SK-N-SH (cell line): ENCODE results near the gene CUBN. TPM values are rescaled to one million over a fixed set of nuclear protein-coding genes. Genes with fewer than 3 reads are reported as not detected.

ENCODE experiments used
- CTCF ChIA-PET: fragments of 300-600, 350-600 bp; formaldehyde crosslinking; extraction: SDS; loops from one replicate; lab custom pipeline; 2021; lab: Yijun Ruan, JAX
- POLR2A ChIA-PET: fragments of 350-600 bp; sonication (Branson Sonifier 250); formaldehyde crosslinking; extraction: SDS; loops from one replicate; lab custom pipeline; 2020; ENCODE audit warnings: antibody characterized with exemption, inconsistent platforms; lab: Yijun Ruan, JAX
- DNase-seq: peaks from one replicate; pipeline ENCODE4 v3.0.0; 2012
- H2AFZ ChIP-seq: fragments of 200-600 bp; sonication (generic); 2 replicates; pipeline ENCODE4 v1.8.1; 2016; ENCODE audit warnings: antibody characterized with exemption, mild to moderate bottlenecking, low read depth
- H3F3A ChIP-seq: fragments of 200-600 bp; sonication (generic); replicated peaks from 2 replicates; pipeline ENCODE3; 2016; ENCODE audit warnings: antibody characterized with exemption, mild to moderate bottlenecking; ENCODE audit not compliant: insufficient read depth
- H3K27ac ChIP-seq, 2 experiments: fragments of 200-500 bp in 1 of 2; fragments of 200-600 bp in 1 of 2; sonication (Bioruptor generic) in 1 of 2; sonication (generic), shearing (Covaris generic) in 1 of 2; 2 replicates each; pipeline versions ENCODE4 v1.5.1 to v1.6.1; 2014 to 2016; ENCODE audit warnings: low read depth in 2 of 2, inconsistent platforms in 1 of 2, low read length in 1 of 2, mild to moderate bottlenecking in 1 of 2, mixed read lengths in 1 of 2
- H3K27me3 ChIP-seq: fragments of 200-600 bp; sonication (generic), shearing (Covaris generic); 2 replicates; pipeline ENCODE4 v1.6.1; 2016; ENCODE audit warnings: mixed run types; ENCODE audit not compliant: insufficient read depth
- H3K36me3 ChIP-seq, 2 experiments: fragments of 200-500 bp in 1 of 2; fragments of 200-600 bp in 1 of 2; sonication (Bioruptor generic) in 1 of 2; sonication (generic) in 1 of 2; replicated peaks in 1 of 2; 2 replicates each; pipeline versions ENCODE3 to v1.5.1; 2014 to 2016; ENCODE audit warnings: low read length in 1 of 2, mild to moderate bottlenecking in 1 of 2; ENCODE audit not compliant: insufficient read depth in 2 of 2, control insufficient read depth in 1 of 2
- H3K4me1 ChIP-seq, 2 experiments: fragments of 200-500 bp in 1 of 2; fragments of 200-600 bp in 1 of 2; sonication (Bioruptor generic) in 1 of 2; sonication (generic), shearing (Covaris generic) in 1 of 2; 2 replicates each; pipeline versions ENCODE4 v1.5.1 to v1.6.1; 2014 to 2016; ENCODE audit warnings: low read depth in 1 of 2, low read length in 1 of 2, mixed run types in 1 of 2; ENCODE audit not compliant: insufficient read depth in 2 of 2, control insufficient read depth in 1 of 2
- H3K4me2 ChIP-seq: fragments of 200-600 bp; sonication (generic), shearing (Covaris generic); 2 replicates; pipeline ENCODE4 v1.6.1; 2017; ENCODE audit warnings: mixed run types
- H3K4me3 ChIP-seq, 2 experiments: fragments of 200-500 bp in 1 of 2; fragments of 200-600 bp in 1 of 2; sonication (Bioruptor generic) in 1 of 2; sonication (generic), shearing (Covaris generic) in 1 of 2; 2 replicates each; pipeline versions ENCODE4 v1.5.1 to v1.8.1; 2014 to 2016; ENCODE audit warnings: low read depth in 2 of 2, inconsistent platforms in 1 of 2, low read length in 1 of 2, mild to moderate bottlenecking in 1 of 2, mixed read lengths in 1 of 2, moderate library complexity in 1 of 2
- H3K79me2 ChIP-seq: fragments of 200-600 bp; sonication (generic); 2 replicates; pipeline ENCODE4 v1.8.1; 2017; ENCODE audit warnings: mild to moderate bottlenecking; ENCODE audit not compliant: insufficient read depth
- H3K9ac ChIP-seq: fragments of 200-600 bp; sonication (generic); 2 replicates; pipeline ENCODE4 v1.6.1; 2017; ENCODE audit warnings: mixed run types
- H3K9me2 ChIP-seq: fragments of 200-600 bp; sonication (generic); 2 replicates; pipeline ENCODE4 v1.6.1; 2017; ENCODE audit warnings: mixed run types
- H3K9me3 ChIP-seq: fragments of 200-600 bp; sonication (generic); 2 replicates; pipeline ENCODE4 v1.6.1; 2017; ENCODE audit warnings: mixed run types, mild to moderate bottlenecking, moderate library complexity
- H4K20me1 ChIP-seq: fragments of 200-600 bp; sonication (generic); 2 replicates; pipeline ENCODE4 v1.6.1; 2017; ENCODE audit warnings: mild to moderate bottlenecking, mixed run types; ENCODE audit not compliant: insufficient read depth
- EP300 ChIP-seq, 2 experiments: IDR thresholded peaks; 2 replicates each; pipeline versions ENCODE4 v1.4.0 to v1.6.1; 2012; ENCODE audit warnings: borderline replicate concordance in 1 of 2, low read depth in 1 of 2, low read length in 1 of 2
- FOSL2 ChIP-seq: IDR thresholded peaks from 2 replicates; pipeline ENCODE4 v1.4.0; 2012; ENCODE audit warnings: low read depth, mild to moderate bottlenecking, moderate library complexity, borderline replicate concordance
- FOXJ3 ChIP-seq: sonication (generic); formaldehyde crosslinking; IDR thresholded peaks from 2 replicates; pipeline ENCODE4 v1.5.1; 2020; ENCODE audit warnings: mild to moderate bottlenecking, missing genetic modification reagents
- FOXM1 ChIP-seq: IDR thresholded peaks from 2 replicates; pipeline ENCODE4 v1.4.0; 2012; ENCODE audit warnings: low read depth, mild to moderate bottlenecking
- JUND ChIP-seq: IDR thresholded peaks from 2 replicates; pipeline ENCODE4 v1.4.0; 2012
- MEF2A ChIP-seq: IDR thresholded peaks from 2 replicates; pipeline ENCODE4 v1.4.0; 2012; ENCODE audit warnings: low read depth, borderline replicate concordance
- NFIC ChIP-seq: IDR thresholded peaks from 2 replicates; pipeline ENCODE4 v1.4.0; 2012; ENCODE audit warnings: borderline replicate concordance
- NRF1 ChIP-seq: IDR thresholded peaks from 2 replicates; pipeline ENCODE4 v1.6.1; 2012; ENCODE audit warnings: low read depth, mild to moderate bottlenecking, low read length
- POLR2AphosphoS5 ChIP-seq: IDR thresholded peaks from 2 replicates; pipeline ENCODE4 v1.6.1; 2012; ENCODE audit warnings: low read depth, low read length
- RCOR1 ChIP-seq: fragments of 150-350 bp; IDR thresholded peaks from 2 replicates; pipeline ENCODE4 v1.6.1; 2017; ENCODE audit warnings: antibody characterized with exemption, low read length
- RFX5 ChIP-seq: IDR thresholded peaks from 2 replicates; pipeline ENCODE4 v1.6.1; 2012; ENCODE audit warnings: mild to moderate bottlenecking, improper control_type of control experiment, low read length
- RXRA ChIP-seq: IDR thresholded peaks from 2 replicates; pipeline ENCODE4 v1.4.0; 2012; ENCODE audit warnings: low read depth, mild to moderate bottlenecking, borderline replicate concordance
- SIN3A ChIP-seq: IDR thresholded peaks from 2 replicates; pipeline ENCODE4 v1.6.1; 2012; ENCODE audit warnings: low read depth, mild to moderate bottlenecking, low read length, moderate library complexity, borderline replicate concordance
- SMC3 ChIP-seq: IDR thresholded peaks from 2 replicates; pipeline ENCODE4 v1.6.1; 2012; ENCODE audit warnings: low read depth, low read length, improper control_type of control experiment
- TAF1 ChIP-seq: IDR thresholded peaks from 2 replicates; pipeline ENCODE4 v1.6.1; 2012; ENCODE audit warnings: low read depth, mild to moderate bottlenecking, low read length, moderate library complexity, borderline replicate concordance
- TCF12 ChIP-seq: IDR thresholded peaks from 2 replicates; pipeline ENCODE4 v1.4.0; 2012
- TEAD4 ChIP-seq: IDR thresholded peaks from 2 replicates; pipeline ENCODE4 v1.4.0; 2012; ENCODE audit warnings: mild to moderate bottlenecking, borderline replicate concordance; ENCODE audit not compliant: insufficient read depth
- YY1 ChIP-seq: IDR thresholded peaks from 2 replicates; pipeline ENCODE4 v1.4.0; 2012; ENCODE audit warnings: low read depth, mild to moderate bottlenecking
- WGBS: methylation state at CpG from one replicate; pipeline ENCODE4 v1.1.6; 2017; ENCODE audit warnings: low lambda C conversion rate; 5-methylcytosine and 5-hydroxymethylcytosine counted together
- polyA plus RNA-seq, 3 experiments: library from polyadenylated mRNA; depleted of rRNA; stranded (reverse); fragments of >200 nt; gene quantifications; 2 replicates each; pipeline ENCODE4 v1.2.3, GENCODE V29; 2012
- TF ChIP-seq, protein P1 (sequence below): IDR thresholded peaks from 2 replicates; pipeline ENCODE4 v1.4.0; 2012; ENCODE audit warnings: low read depth
- TF ChIP-seq, protein P2 (sequence below): IDR thresholded peaks from 2 replicates; pipeline ENCODE4 v1.4.0; 2012; ENCODE audit warnings: low read depth, borderline replicate concordance
- TF ChIP-seq, protein P3 (sequence below): fragments of 150-350 bp; IDR thresholded peaks from 2 replicates; pipeline ENCODE4 v1.6.1; 2016; ENCODE audit warnings: mild to moderate bottlenecking, low read depth, low read length
- TF ChIP-seq, protein P4 (sequence below): IDR thresholded peaks from 2 replicates; pipeline ENCODE4; 2012
- TF ChIP-seq, protein P5 (sequence below): fragments of 200-600 bp; sonication (generic); IDR thresholded peaks from 2 replicates; pipeline ENCODE4 v1.6.1; 2017; ENCODE audit warnings: antibody characterized with exemption, mild to moderate bottlenecking, moderate library complexity
- TF ChIP-seq, protein P6 (sequence below): IDR thresholded peaks from 2 replicates; pipeline ENCODE4 v1.4.0; 2012; ENCODE audit warnings: low read depth, borderline replicate concordance

Gene CUBN
- polyA plus RNA-seq, 1 of the 3 experiments (the other 2 are of a cell fraction): 2.4 TPM

DNA sequence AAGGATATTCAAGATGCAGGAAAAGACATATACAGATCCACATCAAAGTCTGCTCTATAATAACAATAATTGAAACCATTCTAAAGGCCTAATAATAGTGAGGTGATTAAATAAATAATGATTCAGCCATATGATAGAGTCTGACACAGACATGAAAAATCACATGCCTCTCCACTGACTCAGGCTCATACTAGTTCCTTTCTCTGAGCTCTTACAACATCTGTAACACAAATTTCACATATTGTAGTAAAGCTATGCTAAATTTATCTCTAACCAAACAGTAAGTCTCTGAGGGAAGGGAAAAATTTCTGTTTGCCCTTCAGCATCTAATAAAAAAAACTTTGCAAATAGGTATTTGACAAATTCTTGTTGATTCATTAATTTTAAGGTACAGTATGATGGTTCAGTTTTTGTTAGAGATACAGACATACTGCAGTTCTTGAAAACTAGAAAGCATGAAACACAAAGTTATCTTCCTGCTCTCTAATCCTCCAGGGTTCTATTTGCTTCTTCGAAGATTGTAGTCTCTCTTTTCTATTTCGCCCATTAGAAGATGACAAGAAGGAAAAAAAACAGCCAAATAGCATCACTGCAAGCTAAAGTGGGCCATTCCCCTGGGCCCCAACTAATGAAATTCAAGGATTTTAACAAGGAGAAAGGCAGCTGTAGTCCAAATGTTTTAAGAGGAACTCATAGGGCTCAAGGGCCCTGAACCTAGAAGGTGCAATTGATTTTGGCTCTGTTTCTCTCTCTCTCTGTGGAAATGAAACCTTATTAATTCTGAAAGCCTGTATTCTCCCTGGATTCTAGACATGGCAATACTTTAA lies 53.9 kb downstream of the CUBN start:
- H3K27me3 ChIP-seq: no peaks in the 10 kb centered on the region
- TF ChIP-seq NFIC (peak; percentile 73; the same call in 1 of the 2 replicates), YY1 (no peak; the same call in 1 of the 2 replicates), EP300 (IDR thresholded peaks at IDR 0.05; ENCODE audit: borderline replicate concordance in 1 of 2, low read depth in 1 of 2, low read length in 1 of 2) (peak; percentile 65 to 97), TAF1 (no peak), SMC3 (no peak), FOXJ3 (CRISPR knock-in tag) (no peak), SIN3A (0 out of 2 replicates have a peak, but pooled peaks have one; percentile 43), RCOR1 (no peak), RXRA (peak; percentile 61; the same call in 1 of the 2 replicates), RFX5 (no peak), POLR2AphosphoS5 (peak; percentile 87; the same call in 1 of the 2 replicates), FOSL2 (peak; percentile 99), MEF2A (peak; percentile 97), TEAD4 (peak; percentile 87), TCF12 (peak; percentile 99), FOXM1 (peak; percentile 77; the same call in 1 of the 2 replicates), JUND (peak; percentile 99), NRF1 (no peak)
- TF ChIP-seq, protein P1, sequence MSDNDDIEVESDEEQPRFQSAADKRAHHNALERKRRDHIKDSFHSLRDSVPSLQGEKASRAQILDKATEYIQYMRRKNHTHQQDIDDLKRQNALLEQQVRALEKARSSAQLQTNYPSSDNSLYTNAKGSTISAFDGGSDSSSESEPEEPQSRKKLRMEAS: peak; percentile 61; the same call in 1 of the 2 replicates
- TF ChIP-seq, protein P2, sequence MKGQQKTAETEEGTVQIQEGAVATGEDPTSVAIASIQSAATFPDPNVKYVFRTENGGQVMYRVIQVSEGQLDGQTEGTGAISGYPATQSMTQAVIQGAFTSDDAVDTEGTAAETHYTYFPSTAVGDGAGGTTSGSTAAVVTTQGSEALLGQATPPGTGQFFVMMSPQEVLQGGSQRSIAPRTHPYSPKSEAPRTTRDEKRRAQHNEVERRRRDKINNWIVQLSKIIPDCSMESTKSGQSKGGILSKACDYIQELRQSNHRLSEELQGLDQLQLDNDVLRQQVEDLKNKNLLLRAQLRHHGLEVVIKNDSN: no peak
- TF ChIP-seq, protein P3, sequence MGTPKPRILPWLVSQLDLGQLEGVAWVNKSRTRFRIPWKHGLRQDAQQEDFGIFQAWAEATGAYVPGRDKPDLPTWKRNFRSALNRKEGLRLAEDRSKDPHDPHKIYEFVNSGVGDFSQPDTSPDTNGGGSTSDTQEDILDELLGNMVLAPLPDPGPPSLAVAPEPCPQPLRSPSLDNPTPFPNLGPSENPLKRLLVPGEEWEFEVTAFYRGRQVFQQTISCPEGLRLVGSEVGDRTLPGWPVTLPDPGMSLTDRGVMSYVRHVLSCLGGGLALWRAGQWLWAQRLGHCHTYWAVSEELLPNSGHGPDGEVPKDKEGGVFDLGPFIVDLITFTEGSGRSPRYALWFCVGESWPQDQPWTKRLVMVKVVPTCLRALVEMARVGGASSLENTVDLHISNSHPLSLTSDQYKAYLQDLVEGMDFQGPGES: no peak
- TF ChIP-seq, protein P4, sequence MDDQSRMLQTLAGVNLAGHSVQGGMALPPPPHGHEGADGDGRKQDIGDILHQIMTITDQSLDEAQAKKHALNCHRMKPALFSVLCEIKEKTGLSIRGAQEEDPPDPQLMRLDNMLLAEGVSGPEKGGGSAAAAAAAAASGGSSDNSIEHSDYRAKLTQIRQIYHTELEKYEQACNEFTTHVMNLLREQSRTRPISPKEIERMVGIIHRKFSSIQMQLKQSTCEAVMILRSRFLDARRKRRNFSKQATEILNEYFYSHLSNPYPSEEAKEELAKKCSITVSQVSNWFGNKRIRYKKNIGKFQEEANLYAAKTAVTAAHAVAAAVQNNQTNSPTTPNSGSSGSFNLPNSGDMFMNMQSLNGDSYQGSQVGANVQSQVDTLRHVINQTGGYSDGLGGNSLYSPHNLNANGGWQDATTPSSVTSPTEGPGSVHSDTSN: peak; percentile 95
- TF ChIP-seq, protein P5, sequence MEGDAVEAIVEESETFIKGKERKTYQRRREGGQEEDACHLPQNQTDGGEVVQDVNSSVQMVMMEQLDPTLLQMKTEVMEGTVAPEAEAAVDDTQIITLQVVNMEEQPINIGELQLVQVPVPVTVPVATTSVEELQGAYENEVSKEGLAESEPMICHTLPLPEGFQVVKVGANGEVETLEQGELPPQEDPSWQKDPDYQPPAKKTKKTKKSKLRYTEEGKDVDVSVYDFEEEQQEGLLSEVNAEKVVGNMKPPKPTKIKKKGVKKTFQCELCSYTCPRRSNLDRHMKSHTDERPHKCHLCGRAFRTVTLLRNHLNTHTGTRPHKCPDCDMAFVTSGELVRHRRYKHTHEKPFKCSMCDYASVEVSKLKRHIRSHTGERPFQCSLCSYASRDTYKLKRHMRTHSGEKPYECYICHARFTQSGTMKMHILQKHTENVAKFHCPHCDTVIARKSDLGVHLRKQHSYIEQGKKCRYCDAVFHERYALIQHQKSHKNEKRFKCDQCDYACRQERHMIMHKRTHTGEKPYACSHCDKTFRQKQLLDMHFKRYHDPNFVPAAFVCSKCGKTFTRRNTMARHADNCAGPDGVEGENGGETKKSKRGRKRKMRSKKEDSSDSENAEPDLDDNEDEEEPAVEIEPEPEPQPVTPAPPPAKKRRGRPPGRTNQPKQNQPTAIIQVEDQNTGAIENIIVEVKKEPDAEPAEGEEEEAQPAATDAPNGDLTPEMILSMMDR: no peak
- TF ChIP-seq, protein P6, sequence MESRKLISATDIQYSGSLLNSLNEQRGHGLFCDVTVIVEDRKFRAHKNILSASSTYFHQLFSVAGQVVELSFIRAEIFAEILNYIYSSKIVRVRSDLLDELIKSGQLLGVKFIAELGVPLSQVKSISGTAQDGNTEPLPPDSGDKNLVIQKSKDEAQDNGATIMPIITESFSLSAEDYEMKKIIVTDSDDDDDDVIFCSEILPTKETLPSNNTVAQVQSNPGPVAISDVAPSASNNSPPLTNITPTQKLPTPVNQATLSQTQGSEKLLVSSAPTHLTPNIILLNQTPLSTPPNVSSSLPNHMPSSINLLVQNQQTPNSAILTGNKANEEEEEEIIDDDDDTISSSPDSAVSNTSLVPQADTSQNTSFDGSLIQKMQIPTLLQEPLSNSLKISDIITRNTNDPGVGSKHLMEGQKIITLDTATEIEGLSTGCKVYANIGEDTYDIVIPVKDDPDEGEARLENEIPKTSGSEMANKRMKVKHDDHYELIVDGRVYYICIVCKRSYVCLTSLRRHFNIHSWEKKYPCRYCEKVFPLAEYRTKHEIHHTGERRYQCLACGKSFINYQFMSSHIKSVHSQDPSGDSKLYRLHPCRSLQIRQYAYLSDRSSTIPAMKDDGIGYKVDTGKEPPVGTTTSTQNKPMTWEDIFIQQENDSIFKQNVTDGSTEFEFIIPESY: peak; percentile 78; the same call in 1 of the 2 replicates
- H3K9me3 ChIP-seq: no peaks in the 10 kb centered on the region
- H3K4me1 ChIP-seq: peaks cover 0 to 35% of the 10 kb centered on the region in 2 experiments; a peak in 2 of 4 replicates
- H4K20me1 ChIP-seq: no peaks in the 10 kb centered on the region
- peak overlapping the region; percentile 36; the same call in 1 of the 2 replicates for H3K4me2 ChIP-seq
- CTCF ChIA-PET: interaction anchor here (0.6 to 1.0 kb wide), 2 partner anchors 167 to 223 kb away, joined by 3 to 4 read pairs; no protein-coding TSS in a partner anchor
- H3K79me2 ChIP-seq: no peaks in the 10 kb centered on the region
- H2AFZ ChIP-seq: no peak overlapping the region
- H3K9ac ChIP-seq: peak overlapping the region; percentile 62; the same call in 1 of the 2 replicates
- H3K4me3 ChIP-seq: no peak overlapping the region
- 47% methylated on average over 2 of the region's 2 CpGs for WGBS
- peaks cover 26% of the 10 kb centered on the region for H3F3A ChIP-seq
- no peaks in the 10 kb centered on the region for H3K36me3 ChIP-seq
- no peaks in the 10 kb centered on the region for H3K9me2 ChIP-seq
- no peak for DNase-seq
- peak overlapping the region; percentile 79 to 96; a peak in 3 of 4 replicates for H3K27ac ChIP-seq
- POLR2A ChIA-PET: no interaction called here
